Measurements from ENCODE around the gene ZSWIM3.

DNA sequence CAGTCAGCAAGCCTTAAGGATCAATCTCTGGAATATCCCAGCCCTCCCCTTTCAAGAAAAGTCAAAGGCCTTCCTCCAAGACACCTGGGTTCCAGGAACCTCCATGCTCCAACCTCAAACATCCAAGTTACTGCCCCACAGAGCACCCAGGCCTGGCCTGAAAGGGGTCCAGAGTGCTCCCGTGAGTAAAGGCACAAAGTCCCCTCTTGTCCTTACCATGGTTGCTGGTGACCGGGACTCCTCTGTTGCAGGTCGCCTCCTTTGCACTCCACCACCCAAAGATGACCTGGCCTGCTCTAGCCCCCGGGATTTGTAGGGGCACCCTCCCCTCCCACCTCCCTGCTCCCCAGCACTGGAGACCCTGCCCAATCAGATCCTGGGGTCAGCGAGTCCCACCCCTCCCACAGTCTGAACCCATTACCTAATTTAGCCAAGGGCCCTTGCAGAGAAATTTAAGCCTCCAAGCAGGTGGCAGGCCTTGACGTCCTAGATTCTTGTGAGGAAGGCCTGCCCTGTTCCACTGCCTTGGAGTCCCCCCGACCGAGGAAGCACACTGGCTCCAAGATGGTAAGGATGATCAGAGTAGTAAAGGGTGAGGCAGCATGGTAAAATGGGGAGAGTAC lies 30.3 kb upstream of the ZSWIM3 start, which contains the start of gene TNNC2:
- TF ChIP-seq, protein P1, sequence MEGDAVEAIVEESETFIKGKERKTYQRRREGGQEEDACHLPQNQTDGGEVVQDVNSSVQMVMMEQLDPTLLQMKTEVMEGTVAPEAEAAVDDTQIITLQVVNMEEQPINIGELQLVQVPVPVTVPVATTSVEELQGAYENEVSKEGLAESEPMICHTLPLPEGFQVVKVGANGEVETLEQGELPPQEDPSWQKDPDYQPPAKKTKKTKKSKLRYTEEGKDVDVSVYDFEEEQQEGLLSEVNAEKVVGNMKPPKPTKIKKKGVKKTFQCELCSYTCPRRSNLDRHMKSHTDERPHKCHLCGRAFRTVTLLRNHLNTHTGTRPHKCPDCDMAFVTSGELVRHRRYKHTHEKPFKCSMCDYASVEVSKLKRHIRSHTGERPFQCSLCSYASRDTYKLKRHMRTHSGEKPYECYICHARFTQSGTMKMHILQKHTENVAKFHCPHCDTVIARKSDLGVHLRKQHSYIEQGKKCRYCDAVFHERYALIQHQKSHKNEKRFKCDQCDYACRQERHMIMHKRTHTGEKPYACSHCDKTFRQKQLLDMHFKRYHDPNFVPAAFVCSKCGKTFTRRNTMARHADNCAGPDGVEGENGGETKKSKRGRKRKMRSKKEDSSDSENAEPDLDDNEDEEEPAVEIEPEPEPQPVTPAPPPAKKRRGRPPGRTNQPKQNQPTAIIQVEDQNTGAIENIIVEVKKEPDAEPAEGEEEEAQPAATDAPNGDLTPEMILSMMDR (IDR thresholded peaks at IDR 0.05; ENCODE audit: low read depth, low read length, poor library complexity, severe bottlenecking), result no peak
- TF ChIP-seq EZH2phosphoT487 (IDR thresholded peaks at IDR 0.05; ENCODE audit: borderline replicate concordance, low read length), result no peak

All from DOHH2 (cell line).